C4-2B (cell line): ENCODE results near the gene AKT1S1.

ENCODE experiments used
- CTCF ChIP-seq: fragments of 450-650 bp; conservative IDR thresholded peaks from 2 replicates; pipeline ENCODE4 v1.5.1; 2017; ENCODE audit warnings: mild to moderate bottlenecking
- ZFX ChIP-seq: fragments of 450-650 bp; IDR thresholded peaks from 2 replicates; pipeline ENCODE4 v1.6.1; 2017

GRCh38 chr19:49877879-49878743, 956 bp upstream of the AKT1S1 start:
- TF ChIP-seq CTCF (no peak), ZFX (no peak)
